ENCODE results near the gene C9orf43. TPM values are rescaled to one million over a fixed set of nuclear protein-coding genes. Genes with fewer than 3 reads are reported as not detected.
A peak's percentile ranks its signal among the peaks of the same experiment; 100 is the strongest.

C9orf43 gene
- total and polyA plus RNA-seq, 9 of the 15 experiments (the other 6 are each of a cell fraction or from before 2014, with no cell fraction given) = 0.21 to 0.58 (median 0.33) TPM

DNA sequence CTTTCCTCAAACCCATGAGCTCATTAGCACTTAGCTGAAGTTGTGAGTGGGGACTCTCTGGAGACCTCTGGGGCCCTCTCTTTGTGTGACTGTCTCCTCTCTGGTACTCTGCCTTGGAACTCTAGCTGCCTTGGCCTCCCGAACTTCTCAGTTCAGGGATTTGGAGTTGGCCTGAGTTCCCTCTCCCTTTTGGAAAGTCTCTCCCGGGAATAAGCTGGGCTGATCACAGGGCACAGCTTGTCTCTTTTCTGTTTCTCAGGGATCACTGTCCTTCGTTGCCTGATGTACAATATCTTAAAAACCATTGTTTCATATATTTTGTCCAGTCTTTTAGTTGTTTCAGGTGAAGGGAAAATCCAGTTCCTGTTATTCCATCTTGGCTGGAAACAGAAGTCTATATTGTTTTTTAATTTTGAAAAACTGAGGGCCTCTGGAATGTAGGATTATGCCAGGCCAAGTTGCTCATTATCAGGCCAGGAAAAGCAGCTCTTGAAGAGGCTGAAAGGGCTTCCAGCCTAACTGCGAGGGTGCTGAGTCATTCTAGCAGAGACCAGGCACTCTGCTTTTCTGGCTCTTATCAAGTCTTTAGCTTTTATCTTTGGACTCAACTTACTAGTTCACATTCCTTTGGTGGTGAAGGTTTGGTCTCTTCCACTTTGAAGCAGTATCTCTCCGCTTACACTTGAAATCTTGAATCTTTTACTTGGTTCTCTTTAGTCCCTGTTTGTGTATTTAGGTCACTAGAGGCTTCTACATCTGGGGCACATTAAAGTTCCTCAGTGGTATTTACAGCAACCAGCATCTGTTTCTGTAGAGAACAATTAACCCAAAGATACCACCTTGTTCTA lies 44.6 kb downstream of the C9orf43 start (continued):
- TF ChIP-seq, protein P1, sequence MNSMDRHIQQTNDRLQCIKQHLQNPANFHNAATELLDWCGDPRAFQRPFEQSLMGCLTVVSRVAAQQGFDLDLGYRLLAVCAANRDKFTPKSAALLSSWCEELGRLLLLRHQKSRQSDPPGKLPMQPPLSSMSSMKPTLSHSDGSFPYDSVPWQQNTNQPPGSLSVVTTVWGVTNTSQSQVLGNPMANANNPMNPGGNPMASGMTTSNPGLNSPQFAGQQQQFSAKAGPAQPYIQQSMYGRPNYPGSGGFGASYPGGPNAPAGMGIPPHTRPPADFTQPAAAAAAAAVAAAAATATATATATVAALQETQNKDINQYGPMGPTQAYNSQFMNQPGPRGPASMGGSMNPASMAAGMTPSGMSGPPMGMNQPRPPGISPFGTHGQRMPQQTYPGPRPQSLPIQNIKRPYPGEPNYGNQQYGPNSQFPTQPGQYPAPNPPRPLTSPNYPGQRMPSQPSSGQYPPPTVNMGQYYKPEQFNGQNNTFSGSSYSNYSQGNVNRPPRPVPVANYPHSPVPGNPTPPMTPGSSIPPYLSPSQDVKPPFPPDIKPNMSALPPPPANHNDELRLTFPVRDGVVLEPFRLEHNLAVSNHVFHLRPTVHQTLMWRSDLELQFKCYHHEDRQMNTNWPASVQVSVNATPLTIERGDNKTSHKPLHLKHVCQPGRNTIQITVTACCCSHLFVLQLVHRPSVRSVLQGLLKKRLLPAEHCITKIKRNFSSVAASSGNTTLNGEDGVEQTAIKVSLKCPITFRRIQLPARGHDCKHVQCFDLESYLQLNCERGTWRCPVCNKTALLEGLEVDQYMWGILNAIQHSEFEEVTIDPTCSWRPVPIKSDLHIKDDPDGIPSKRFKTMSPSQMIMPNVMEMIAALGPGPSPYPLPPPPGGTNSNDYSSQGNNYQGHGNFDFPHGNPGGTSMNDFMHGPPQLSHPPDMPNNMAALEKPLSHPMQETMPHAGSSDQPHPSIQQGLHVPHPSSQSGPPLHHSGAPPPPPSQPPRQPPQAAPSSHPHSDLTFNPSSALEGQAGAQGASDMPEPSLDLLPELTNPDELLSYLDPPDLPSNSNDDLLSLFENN (IDR thresholded peaks at IDR 0.05; ENCODE audit: low read depth in 2 of 2, low read length in 2 of 2) = no peak
- 0 out of 2 replicates have a peak, but pooled peaks have one; percentile 45 for TF ChIP-seq TRIM28 (IDR thresholded peaks at IDR 0.05)
- no peak for TF ChIP-seq ZNF507 (tag; conservative IDR thresholded peaks at IDR 0.05)
- TF ChIP-seq PHF20 (IDR thresholded peaks at IDR 0.05; ENCODE audit: partially characterized antibody) = no peak
- TF ChIP-seq RBM25 (IDR thresholded peaks at IDR 0.05; ENCODE audit: low read depth, low read length, severe bottlenecking) = no peak
- no peak for TF ChIP-seq ZNF77 (CRISPR knock-in tag; IDR thresholded peaks at IDR 0.05)
- peak; percentile 73; the same call in 1 of the 2 replicates for TF ChIP-seq TCF7 (IDR thresholded peaks at IDR 0.05; ENCODE audit: borderline replicate concordance)
- no peak for TF ChIP-seq ZNF197 (CRISPR knock-in tag; IDR thresholded peaks at IDR 0.05; ENCODE audit: low read depth)
- no peak for TF ChIP-seq SP1 (CRISPR knock-in tag; IDR thresholded peaks at IDR 0.05)
- no peak for TF ChIP-seq HEY1 (CRISPR knock-in tag; IDR thresholded peaks at IDR 0.05; ENCODE audit: borderline replicate concordance)
- TF ChIP-seq, protein P2, sequence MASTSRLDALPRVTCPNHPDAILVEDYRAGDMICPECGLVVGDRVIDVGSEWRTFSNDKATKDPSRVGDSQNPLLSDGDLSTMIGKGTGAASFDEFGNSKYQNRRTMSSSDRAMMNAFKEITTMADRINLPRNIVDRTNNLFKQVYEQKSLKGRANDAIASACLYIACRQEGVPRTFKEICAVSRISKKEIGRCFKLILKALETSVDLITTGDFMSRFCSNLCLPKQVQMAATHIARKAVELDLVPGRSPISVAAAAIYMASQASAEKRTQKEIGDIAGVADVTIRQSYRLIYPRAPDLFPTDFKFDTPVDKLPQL (IDR thresholded peaks at IDR 0.05; ENCODE audit: extremely low read depth, insufficient read length) = no peak
- TF ChIP-seq NCOR1 (IDR thresholded peaks at IDR 0.05) = peak; percentile 70
- no peak for TF ChIP-seq ZBTB7A (IDR thresholded peaks at IDR 0.05; ENCODE audit: borderline replicate concordance, control insufficient read depth, low read depth, low read length)
- TF ChIP-seq FOXA1 (IDR thresholded peaks at IDR 0.05; ENCODE audit: borderline replicate concordance) = no peak
- TF ChIP-seq, protein P3, sequence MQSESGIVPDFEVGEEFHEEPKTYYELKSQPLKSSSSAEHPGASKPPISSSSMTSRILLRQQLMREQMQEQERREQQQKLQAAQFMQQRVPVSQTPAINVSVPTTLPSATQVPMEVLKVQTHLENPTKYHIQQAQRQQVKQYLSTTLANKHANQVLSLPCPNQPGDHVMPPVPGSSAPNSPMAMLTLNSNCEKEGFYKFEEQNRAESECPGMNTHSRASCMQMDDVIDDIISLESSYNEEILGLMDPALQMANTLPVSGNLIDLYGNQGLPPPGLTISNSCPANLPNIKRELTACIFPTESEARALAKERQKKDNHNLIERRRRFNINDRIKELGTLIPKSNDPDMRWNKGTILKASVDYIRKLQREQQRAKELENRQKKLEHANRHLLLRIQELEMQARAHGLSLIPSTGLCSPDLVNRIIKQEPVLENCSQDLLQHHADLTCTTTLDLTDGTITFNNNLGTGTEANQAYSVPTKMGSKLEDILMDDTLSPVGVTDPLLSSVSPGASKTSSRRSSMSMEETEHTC (IDR thresholded peaks at IDR 0.05) = no peak
- TF ChIP-seq ZBTB17 (CRISPR knock-in tag; IDR thresholded peaks at IDR 0.05) = no peak
- 0 out of 2 replicates have a peak, but pooled peaks have one; percentile 26 for TF ChIP-seq MTA1 (IDR thresholded peaks at IDR 0.05; ENCODE audit: borderline replicate concordance)
